Right atrium auricular region (tissue), 2 donors: ENCODE measurements around the gene CKS1B. TPM values are rescaled to one million over a fixed set of nuclear protein-coding genes. Genes with fewer than 3 reads are reported as not detected.

Experiments
- DNase-seq: peaks from one replicate; pipeline ENCODE4 v3.0.0-alpha.2; 2019; ENCODE audit warnings: low spot score
- H3K27ac ChIP-seq, 2 donors: fragments of 200-600 bp; sonication (generic); 1 replicate in 1 of 2; 2 replicates in 1 of 2; pipeline ENCODE4 v1.5.1; 2016 to 2019
- H3K27me3 ChIP-seq, 2 donors: fragments of 200-600 bp; sonication (generic); one replicate each; pipeline versions ENCODE4 v1.5.1 to v1.6.0; 2017 to 2019
- H3K36me3 ChIP-seq: fragments of 200-600 bp; sonication (generic); one replicate; pipeline ENCODE4 v1.5.1; 2016
- H3K4me1 ChIP-seq, 2 donors: fragments of 200-600 bp; sonication (generic); one replicate each; pipeline versions ENCODE4 v1.5.1 to v1.6.0; 2017 to 2019
- H3K4me3 ChIP-seq, 2 donors: fragments of 200-600 bp; sonication (generic); 1 replicate in 1 of 2; 2 replicates in 1 of 2; pipeline ENCODE4 v1.5.1; 2017 to 2019; ENCODE audit warnings: mild to moderate bottlenecking in 1 of 2, moderate library complexity in 1 of 2
- H3K9me3 ChIP-seq, 2 donors: fragments of 200-600 bp; sonication (generic); one replicate each; pipeline ENCODE4 v1.5.1; 2019
- CTCF ChIP-seq, 2 donors: fragments of 200-600 bp; sonication (generic); IDR thresholded peaks; one replicate each; pipeline ENCODE4 v1.5.1; 2019; ENCODE audit warnings: antibody characterized with exemption in 2 of 2
- total RNA-seq, 2 donors: library from RNA; depleted of rRNA; stranded (reverse); fragments of >200 nt; gene quantifications; one replicate each; pipeline ENCODE4 v1.1.0, GENCODE V29; 2016

CKS1B gene
- 10 to 100 TPM; 20.0 to 23.8 TPM for total RNA-seq

DNA sequence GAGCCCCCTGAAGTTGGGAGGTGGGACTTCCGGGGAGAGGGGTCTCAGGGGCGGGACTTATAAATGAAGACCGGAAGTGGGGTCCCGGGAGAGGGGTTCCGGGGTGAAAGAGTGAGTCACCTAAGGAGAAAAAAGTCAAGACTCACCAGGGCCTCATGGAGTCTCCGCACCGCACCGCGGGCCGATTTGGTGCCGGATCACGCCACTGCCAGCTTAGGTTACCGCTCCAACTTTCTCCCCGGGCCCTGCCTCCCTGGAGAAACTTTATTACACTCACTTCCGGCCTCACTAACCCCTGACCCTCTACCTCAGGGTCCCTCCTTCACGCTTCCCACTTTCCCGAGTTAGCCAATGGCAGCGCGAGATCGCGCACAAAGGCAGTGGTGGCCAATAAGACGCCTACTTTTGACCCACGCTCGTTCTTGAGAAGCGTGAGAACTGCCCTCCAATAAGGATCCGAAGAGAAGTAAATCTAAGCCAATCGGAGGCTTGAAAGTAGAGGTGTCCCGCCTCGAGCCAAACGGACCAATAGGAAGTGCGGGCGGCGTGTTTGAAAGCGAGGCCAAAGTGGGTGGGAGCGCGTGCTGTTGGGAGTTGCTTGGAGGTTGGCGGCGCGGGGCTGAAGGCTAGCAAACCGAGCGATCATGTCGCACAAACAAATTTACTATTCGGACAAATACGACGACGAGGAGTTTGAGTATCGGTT, at the start of gene CKS1B:
TSS of gene CKS1B (plus strand) at position 580 of the 706 bp plus-strand sequence. CDS start at position 645, 65 bp downstream.
- H3K9me3 ChIP-seq, result no peaks in the 10 kb centered on the region
- H3K4me1 ChIP-seq, result peaks cover 0 to 57% of the 10 kb centered on the region in 2 donors
- H3K27me3 ChIP-seq, result no peaks in the 10 kb centered on the region
- no peaks in the 10 kb centered on the region for H3K36me3 ChIP-seq
- peak within 1 kb of the TSS; percentile 74 to 76 for H3K4me3 ChIP-seq
- no peak for TF ChIP-seq CTCF (IDR thresholded peaks at IDR 0.05)
- peak; percentile 100 for DNase-seq
- peak within 1 kb of the TSS; percentile 99 for H3K27ac ChIP-seq

DNA sequence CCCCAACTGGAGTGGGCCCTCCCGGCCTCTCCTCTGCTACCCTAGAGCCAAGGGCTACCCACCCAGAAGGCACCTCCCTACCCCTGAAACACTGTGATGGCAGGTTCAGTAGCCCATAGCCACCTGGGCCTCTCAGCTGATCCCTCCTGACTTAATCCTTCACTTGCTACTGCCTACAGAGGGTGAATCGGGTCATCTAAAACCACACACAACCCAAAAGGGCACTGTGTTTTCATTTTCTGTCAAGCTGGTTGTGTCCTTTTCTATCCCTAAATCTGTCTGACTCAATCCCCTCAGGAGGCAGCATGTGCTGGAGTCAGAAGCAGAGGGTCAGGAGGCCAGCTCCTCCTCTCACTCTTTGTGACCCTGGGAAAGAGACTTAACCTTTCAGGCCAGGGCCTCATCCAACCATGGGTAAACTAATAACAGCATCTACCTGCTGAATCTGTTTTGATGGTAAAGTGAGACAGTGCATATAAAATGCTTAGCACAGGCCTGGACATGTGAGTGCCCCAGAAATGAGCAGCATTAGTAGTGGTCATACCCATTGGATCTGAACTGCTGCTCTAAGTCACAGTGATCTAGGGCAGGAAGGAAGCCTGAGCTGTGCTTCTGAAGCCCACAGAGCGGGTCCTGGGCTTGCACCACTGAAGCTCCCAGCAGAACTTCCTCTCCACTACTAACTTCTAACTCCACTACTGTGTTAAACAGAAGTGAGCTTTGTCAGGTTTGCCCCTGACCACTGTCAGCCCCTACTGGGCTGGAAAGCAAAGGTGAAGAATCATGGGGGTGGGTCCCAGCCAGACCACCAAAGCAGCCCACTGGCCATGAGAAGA, 48.9 kb upstream of the CKS1B start:
- no peak for TF ChIP-seq CTCF (IDR thresholded peaks at IDR 0.05)
- Histone ChIP-seq H3K27ac (no peak overlapping the region), H3K27me3 (no peaks in the 10 kb centered on the region), H3K36me3 (peaks cover 43% of the 10 kb centered on the region), H3K9me3 (no peaks in the 10 kb centered on the region), H3K4me3 (no peak overlapping the region), H3K4me1 (no peaks in the 10 kb centered on the region)
- DNase-seq, result no peak

- Histone ChIP-seq H3K4me1 (no peaks in the 10 kb centered on the region), H3K9me3 (no peaks in the 10 kb centered on the region), H3K36me3 (peaks cover 43% of the 10 kb centered on the region), H3K4me3 (no peak overlapping the region), H3K27ac (no peak overlapping the region), H3K27me3 (no peaks in the 10 kb centered on the region)
- no peak for DNase-seq
- TF ChIP-seq CTCF (IDR thresholded peaks at IDR 0.05), result no peak
These were observed 48.3 kb upstream of the CKS1B start for GRCh38 chr1:154926201-154926600.

- H3K27me3 ChIP-seq, result no peaks in the 10 kb centered on the region
- no peaks in the 10 kb centered on the region for H3K9me3 ChIP-seq
- H3K36me3 ChIP-seq, result no peaks in the 10 kb centered on the region
- no peak for TF ChIP-seq CTCF (IDR thresholded peaks at IDR 0.05)
- H3K27ac ChIP-seq, result no peak overlapping the region
- no peak for DNase-seq
- peaks cover 0 to 13% of the 10 kb centered on the region in 2 donors for H3K4me1 ChIP-seq
- H3K4me3 ChIP-seq, result no peak overlapping the region
These were observed 42.5 kb upstream of the CKS1B start for GRCh38 chr1:154931940-154932487.

DNA sequence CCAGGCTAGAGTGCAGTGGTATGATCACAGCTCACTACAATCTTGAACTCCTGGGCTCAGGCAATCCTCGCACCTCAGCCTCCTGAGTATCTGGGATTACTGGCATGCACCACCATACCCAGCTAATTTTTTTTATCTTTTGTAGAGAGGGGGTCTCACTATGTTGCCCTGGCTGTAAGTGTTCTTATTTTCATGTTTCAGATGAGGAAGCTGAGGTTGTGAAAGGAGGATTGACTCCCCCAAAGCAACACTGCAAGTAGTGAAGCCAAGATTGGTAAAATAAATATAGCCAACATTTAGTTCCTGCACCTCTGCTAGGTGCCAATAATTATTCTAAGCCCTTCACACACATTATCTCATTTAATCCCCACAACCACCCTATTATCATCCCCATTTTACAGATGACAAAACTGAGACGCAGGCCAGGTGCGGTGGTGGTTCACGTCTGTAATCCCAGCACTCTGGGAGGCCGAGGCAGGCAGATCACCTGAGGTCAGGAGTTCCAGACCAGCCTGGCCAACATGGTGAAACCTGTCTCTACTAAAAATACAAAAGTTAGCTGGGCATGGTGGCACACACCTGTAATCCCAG, 40.0 kb upstream of the CKS1B start:
- Histone ChIP-seq H3K9me3 (no peaks in the 10 kb centered on the region), H3K4me1 (peaks cover 0 to 28% of the 10 kb centered on the region in 2 donors), H3K27ac (no peak overlapping the region), H3K27me3 (no peaks in the 10 kb centered on the region), H3K4me3 (no peak overlapping the region), H3K36me3 (no peaks in the 10 kb centered on the region)
- TF ChIP-seq CTCF (IDR thresholded peaks at IDR 0.05), result no peak
- no peak for DNase-seq
